Measurements from ENCODE around the gene HS3ST2.

Gene HS3ST2

DNA sequence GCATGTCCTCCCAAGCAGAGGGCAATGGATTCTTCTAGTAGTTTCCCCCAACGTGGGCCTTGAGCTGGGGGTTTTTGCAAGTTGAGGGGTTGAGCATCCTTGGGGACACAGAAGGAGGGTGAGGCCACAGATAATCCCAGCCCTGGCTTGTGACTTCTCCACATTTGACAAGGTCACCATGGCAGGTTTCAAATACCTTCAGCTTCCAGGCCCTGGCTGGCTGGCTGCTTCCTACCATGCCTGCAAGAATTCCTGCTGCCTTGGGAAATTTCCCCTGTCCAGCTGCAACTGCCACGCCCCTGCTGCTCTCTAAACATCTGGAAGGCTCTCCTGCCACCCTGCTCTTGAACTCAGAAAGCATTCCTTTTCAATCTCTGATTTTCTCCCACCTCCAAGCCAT, 41.3 kb downstream of the HS3ST2 start:
- DNase-seq (ENCODE audit: low read depth), result no peak
- H3K4me3 ChIP-seq (ENCODE audit: low read length), result no peak overlapping the region
- TF ChIP-seq CTCF (IDR thresholded peaks at IDR 0.05; ENCODE audit: insufficient read depth, low read depth, low read length, missing control alignments), result no peak

DNA sequence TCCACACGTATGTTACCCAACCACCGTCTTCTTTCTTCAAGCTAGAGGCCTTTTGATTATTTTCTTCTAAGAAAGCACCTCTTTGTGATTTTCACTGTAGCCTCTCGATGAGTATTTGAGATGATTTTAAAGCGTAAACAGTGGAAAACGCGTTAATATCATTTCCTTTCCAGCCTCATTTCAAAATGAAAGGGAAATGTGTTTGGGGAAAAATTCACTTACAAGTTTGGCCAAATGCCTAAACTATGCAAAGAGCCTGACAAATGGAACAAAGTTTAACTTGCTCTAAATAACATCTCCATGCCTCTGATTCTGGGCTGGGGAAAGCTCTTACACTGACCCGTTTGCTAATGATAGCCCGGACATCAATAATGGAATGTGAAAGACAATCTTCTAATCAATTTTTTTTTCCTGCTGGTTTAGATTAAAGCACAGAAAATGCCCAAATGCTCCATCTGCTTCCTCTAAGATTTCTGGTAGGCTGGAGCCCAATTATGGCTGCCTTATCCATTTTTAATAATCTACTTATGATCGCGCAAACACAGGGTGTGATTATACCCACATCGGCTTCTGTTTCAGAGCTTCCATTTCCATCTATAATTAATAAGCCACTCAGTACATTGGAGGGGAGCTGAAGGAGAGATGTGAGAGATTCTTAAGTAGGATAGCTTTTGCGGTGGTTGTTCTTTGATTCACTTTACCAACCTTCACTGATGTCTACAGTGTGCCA, 43.5 kb downstream of the HS3ST2 start:
- DNase-seq (ENCODE audit: low read depth), result no peak
- no peak overlapping the region for H3K4me3 ChIP-seq (ENCODE audit: low read length)
- no peak for TF ChIP-seq CTCF (IDR thresholded peaks at IDR 0.05; ENCODE audit: insufficient read depth, low read depth, low read length, missing control alignments)

DNA sequence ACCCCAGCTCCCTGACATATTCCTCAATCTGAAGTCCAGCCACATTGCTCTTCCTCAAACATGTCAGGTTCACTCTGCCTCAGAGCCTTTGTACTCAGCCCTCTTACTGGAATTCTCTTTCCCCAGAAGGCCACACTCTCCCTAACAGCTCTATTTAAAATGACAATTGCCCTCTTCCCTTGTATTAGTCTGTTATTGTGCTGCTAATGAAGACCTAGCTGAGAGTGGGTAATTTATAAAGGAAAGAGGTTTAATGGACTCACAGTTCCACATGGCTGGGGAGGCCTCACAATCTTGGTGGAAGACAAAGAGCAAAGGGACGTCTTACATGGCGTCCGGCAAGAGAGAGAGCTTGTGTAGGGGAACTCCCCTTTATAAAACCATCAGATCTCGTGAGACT, 46.0 kb downstream of the HS3ST2 start:
- no peak for DNase-seq (ENCODE audit: low read depth)
- no peak overlapping the region for H3K4me3 ChIP-seq (ENCODE audit: low read length)
- no peak for TF ChIP-seq CTCF (IDR thresholded peaks at IDR 0.05; ENCODE audit: insufficient read depth, low read depth, low read length, missing control alignments)

DNA sequence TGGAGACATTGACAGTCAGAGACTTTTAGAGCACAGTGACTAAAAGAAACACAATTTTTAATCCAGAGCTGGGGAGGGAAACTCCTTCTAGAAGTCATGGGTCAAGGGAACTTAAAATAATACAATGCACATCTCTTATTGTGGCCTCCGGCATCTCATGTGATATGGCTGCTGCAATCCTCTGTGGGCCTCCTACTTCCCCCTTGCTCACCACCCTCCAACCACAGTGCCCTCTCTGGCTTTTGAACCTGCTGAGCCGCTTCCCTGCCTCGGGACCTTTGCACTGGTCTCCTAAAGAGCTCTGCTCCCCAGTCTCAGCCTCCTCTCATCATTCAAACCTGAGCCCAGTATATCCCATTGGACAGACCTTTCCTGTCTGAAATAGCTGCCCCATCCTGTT, 47.6 kb downstream of the HS3ST2 start:
- no peak overlapping the region for H3K4me3 ChIP-seq (ENCODE audit: low read length)
- no peak for TF ChIP-seq CTCF (IDR thresholded peaks at IDR 0.05; ENCODE audit: insufficient read depth, low read depth, low read length, missing control alignments)
- no peak for DNase-seq (ENCODE audit: low read depth)

GRCh38 chr16:22862046-22862445, 48.1 kb downstream of the HS3ST2 start:
- no peak for TF ChIP-seq CTCF (IDR thresholded peaks at IDR 0.05; ENCODE audit: insufficient read depth, low read depth, low read length, missing control alignments)
- no peak for DNase-seq (ENCODE audit: low read depth)
- no peak overlapping the region for H3K4me3 ChIP-seq (ENCODE audit: low read length)

- no peak for TF ChIP-seq CTCF (IDR thresholded peaks at IDR 0.05; ENCODE audit: insufficient read depth, low read depth, low read length, missing control alignments)
- no peak for DNase-seq (ENCODE audit: low read depth)
- no peak overlapping the region for H3K4me3 ChIP-seq (ENCODE audit: low read length)
Observed at GRCh38 chr16:22864375-22864774, 50.4 kb downstream of the HS3ST2 start.

DNA sequence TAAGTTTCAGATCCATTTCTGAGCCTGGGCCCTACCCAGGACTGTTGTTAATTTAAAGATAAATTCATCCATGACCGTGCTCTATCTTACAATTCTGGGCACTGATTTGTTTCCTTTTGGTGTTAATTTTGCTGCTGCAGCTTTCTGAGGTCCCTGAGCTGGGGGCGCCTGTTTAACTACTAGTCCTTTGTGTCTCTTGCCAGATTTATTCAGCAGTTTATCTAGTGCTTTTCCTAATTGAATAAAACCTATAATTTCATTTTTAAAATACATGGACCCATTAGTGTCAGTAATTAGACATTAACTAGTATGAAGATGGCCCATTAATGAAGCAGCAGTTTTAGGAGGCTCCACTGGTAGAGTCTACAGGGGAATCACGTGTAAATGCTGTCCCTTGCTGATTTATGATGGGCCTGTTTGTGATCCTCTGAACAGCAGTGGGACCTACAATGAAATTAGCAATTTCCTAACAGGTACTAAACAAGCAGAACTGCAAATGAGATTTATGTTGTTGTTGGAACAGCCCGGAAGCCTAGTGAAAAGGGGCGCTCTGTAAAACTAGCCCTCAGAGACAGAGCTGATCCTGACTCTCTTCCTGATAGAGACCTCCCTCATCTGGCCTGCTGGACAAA, 54.7 kb downstream of the HS3ST2 start:
- TF ChIP-seq CTCF (IDR thresholded peaks at IDR 0.05; ENCODE audit: insufficient read depth, low read depth, low read length, missing control alignments), result no peak
- no peak for DNase-seq (ENCODE audit: low read depth)
- H3K4me3 ChIP-seq (ENCODE audit: low read length), result no peak overlapping the region

Data from epithelial cell of esophagus (primary cell).